ENCODE results near the gene STRBP.
"Not testable (repeated sequence)": the region's sequence is repeated elsewhere in the genome, so short reads cannot be mapped to it uniquely, and the experiment has no call there.

The STRBP gene

GRCh38 chr9:123246534-123246933, 21.9 kb downstream of the STRBP start:
- FAIRE-seq: no peak

GRCh38 chr9:123239726-123240125, 28.7 kb downstream of the STRBP start:
- FAIRE-seq: no peak

- FAIRE-seq: no peak
Measured at GRCh38 chr9:123238365-123238764, 30.0 kb downstream of the STRBP start.

GRCh38 chr9:123237220-123237619, 31.2 kb downstream of the STRBP start:
- FAIRE-seq: no peak

GRCh38 chr9:123235448-123235847, 32.9 kb downstream of the STRBP start:
- FAIRE-seq: no peak

GRCh38 chr9:123234853-123235252, 33.5 kb downstream of the STRBP start:
- FAIRE-seq: no peak

GRCh38 chr9:123232332-123232731, 36.1 kb downstream of the STRBP start:
- FAIRE-seq: no peak

GRCh38 chr9:123231421-123231820, 37.0 kb downstream of the STRBP start:
- FAIRE-seq: no peak

- no peak for FAIRE-seq
Measured at GRCh38 chr9:123228967-123229366, 39.4 kb downstream of the STRBP start.

- FAIRE-seq: no peak
Measured at GRCh38 chr9:123225995-123226394, 42.4 kb downstream of the STRBP start.

- FAIRE-seq: peak; percentile 87
Measured at GRCh38 chr9:123225374-123225813, 43.0 kb downstream of the STRBP start.

- no peak for FAIRE-seq
Measured at GRCh38 chr9:123220127-123220526, 48.3 kb downstream of the STRBP start.

- FAIRE-seq: no peak
Measured at GRCh38 chr9:123218831-123219230, 49.6 kb downstream of the STRBP start.

GRCh38 chr9:123217128-123217654, 51.2 kb downstream of the STRBP start:
- FAIRE-seq: no peak

GRCh38 chr9:123216251-123216797, 52.1 kb downstream of the STRBP start:
- FAIRE-seq: no peak

- peak; percentile 30 for FAIRE-seq
Measured at GRCh38 chr9:123211081-123211480, 57.3 kb downstream of the STRBP start.

- FAIRE-seq: no peak
Measured at GRCh38 chr9:123208626-123209174, 59.7 kb downstream of the STRBP start.

- no peak for FAIRE-seq
Measured at GRCh38 chr9:123206065-123206464, 62.3 kb downstream of the STRBP start.

GRCh38 chr9:123201083-123201482, 67.3 kb downstream of the STRBP start:
- no peak for FAIRE-seq

- FAIRE-seq: not testable (repeated sequence)
Measured at GRCh38 chr9:123200469-123200868, 67.9 kb downstream of the STRBP start.

- FAIRE-seq: no peak
Measured at GRCh38 chr9:123196124-123196523, 72.3 kb downstream of the STRBP start.

- no peak for FAIRE-seq
Measured at GRCh38 chr9:123194023-123194422, 74.4 kb downstream of the STRBP start.

- no peak for FAIRE-seq
Measured at GRCh38 chr9:123191680-123192079, 76.7 kb downstream of the STRBP start.

- no peak for FAIRE-seq
Measured at GRCh38 chr9:123191260-123191659, 77.1 kb downstream of the STRBP start.

GRCh38 chr9:123187131-123187530, 81.3 kb downstream of the STRBP start:
- FAIRE-seq: no peak

Data from islet of Langerhans (tissue), 1 donor.